ENCODE data around the gene SART3.
"Not testable (repeated sequence)": the region's sequence is repeated elsewhere in the genome, so short reads cannot be mapped to it uniquely, and the experiment has no call there.

SART3 gene

DNA sequence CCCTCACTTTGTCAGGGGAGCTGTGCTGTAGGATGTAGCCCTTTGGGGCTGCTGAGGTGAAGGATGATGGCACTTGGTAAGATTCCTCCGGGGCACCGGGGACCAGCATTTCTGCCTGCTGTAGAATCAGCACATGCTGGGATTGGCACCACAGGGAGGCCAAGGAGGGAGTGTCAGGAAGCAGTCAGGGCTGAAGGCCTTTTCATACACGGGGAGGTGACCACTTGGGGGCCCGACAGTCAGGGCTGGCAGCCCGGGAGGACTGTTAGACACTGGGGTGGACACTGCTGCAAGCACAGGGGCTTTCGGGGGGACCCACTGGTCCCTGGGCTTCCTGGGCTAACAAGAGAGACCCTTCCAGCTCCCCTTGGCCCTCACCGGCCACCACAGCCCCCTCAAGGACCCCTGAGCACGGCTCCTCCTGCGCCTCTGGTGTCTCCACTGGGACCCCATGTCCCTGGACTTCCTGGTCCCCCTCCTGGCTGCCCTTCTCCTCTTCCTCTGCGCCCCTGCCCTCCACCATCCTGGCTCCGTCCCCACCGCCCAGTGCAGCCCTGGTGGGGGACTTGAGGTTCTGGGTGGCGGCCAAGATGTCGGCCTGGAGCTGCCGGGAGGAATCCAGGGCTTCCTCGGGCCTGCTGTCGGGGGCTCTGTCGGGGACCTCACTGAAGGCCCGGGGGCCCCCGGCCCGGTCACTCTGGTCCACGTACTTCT is 30.5 kb upstream of the SART3 start:
- DNase-seq (ENCODE audit: low read depth) = no peak
- no peak overlapping the region for H3K4me3 ChIP-seq (ENCODE audit: low read depth, low read length)
- TF ChIP-seq, protein P1, sequence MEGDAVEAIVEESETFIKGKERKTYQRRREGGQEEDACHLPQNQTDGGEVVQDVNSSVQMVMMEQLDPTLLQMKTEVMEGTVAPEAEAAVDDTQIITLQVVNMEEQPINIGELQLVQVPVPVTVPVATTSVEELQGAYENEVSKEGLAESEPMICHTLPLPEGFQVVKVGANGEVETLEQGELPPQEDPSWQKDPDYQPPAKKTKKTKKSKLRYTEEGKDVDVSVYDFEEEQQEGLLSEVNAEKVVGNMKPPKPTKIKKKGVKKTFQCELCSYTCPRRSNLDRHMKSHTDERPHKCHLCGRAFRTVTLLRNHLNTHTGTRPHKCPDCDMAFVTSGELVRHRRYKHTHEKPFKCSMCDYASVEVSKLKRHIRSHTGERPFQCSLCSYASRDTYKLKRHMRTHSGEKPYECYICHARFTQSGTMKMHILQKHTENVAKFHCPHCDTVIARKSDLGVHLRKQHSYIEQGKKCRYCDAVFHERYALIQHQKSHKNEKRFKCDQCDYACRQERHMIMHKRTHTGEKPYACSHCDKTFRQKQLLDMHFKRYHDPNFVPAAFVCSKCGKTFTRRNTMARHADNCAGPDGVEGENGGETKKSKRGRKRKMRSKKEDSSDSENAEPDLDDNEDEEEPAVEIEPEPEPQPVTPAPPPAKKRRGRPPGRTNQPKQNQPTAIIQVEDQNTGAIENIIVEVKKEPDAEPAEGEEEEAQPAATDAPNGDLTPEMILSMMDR (conservative IDR thresholded peaks at IDR 0.05; ENCODE audit: low read depth, low read length) = no peak

DNA sequence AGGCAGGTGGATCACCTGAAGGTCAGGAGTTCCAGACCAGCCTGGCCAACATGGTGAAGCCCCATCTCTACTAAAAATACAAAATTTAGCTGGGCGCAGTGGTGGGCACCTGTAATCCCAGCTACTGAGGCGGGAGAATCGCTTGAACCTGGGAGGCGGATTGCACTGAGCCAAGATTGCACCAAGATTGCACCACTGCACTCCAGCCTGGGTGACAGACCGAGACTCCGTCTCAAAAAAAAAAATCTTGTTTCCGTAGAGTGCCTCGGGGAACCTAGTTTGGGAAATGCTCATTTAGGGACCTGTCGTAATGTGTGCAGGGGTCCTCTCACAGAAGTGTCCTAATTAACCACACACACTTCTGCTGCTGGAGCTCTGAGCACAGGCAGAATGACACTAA is 29.5 kb upstream of the SART3 start:
- H3K4me3 ChIP-seq (ENCODE audit: low read depth, low read length); DNase-seq (ENCODE audit: low read depth): not testable (repeated sequence)

DNA sequence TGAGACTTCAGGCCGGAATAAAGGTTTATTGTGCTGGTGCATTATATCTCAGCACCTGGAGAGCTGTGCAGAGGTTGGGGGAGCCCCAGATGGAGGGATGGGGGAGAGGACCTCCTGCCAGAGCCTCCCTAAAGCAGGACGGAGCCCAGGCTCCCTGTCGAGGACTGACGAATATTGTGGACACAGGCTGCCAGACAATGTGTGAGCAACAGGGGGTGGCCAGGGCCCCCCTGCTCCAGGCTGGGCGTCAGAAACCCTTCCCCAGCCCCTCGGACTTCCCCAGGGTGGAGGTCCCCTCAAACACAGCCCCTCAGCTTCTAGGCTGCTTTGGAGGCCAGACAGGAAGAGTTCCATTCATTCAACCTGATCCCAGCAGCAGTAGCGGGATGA is 28.9 kb upstream of the SART3 start:
- H3K4me3 ChIP-seq (ENCODE audit: low read depth, low read length) = no peak overlapping the region
- TF ChIP-seq, protein P1 (conservative IDR thresholded peaks at IDR 0.05; ENCODE audit: low read depth, low read length) = no peak

DNA sequence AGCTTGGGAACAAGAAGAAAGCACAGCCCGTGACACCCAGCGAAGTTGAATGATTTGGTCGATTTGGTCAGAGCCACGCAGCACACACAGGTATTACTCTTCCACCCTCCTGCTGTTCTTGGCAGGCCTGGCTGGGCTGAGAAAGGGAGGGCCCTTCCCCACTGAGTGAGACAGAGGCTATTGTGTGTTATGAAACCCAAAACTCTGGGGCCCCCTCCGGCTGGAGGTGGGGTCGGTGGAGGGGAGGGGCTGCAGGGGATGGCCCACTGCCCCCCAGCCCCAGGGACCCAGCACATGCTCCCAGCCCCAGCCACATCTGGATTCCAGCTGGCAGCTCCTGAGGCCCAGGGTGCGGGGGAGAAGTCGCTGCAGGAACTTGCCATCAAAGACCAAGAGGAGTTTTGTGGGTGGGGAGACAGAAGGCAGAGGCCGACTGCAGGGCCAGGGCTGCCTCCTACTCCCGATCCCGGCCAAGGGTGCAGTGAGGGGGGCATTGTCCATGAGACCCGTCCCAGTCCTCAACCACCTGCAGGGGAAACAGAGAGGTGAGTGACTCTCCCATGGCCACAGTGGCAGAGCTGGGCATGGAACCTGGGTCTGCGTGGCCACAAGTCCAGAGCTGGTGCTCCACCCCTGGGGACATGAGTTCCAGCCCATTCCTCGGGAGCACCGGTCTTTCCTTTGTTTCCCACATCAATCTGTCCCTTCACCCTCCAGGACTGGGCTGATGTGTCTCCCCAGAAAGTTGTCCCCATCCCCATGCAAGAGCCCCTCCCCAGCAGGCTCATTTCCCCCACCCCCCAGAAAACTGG is 28.3 kb upstream of the SART3 start:
- TF ChIP-seq, protein P1 (conservative IDR thresholded peaks at IDR 0.05; ENCODE audit: low read depth, low read length) = no peak
- no peak overlapping the region for H3K4me3 ChIP-seq (ENCODE audit: low read depth, low read length)

More for the DNA sequence above, 28.9 kb upstream of the SART3 start:
- no peak for DNase-seq (ENCODE audit: low read depth)

DNA sequence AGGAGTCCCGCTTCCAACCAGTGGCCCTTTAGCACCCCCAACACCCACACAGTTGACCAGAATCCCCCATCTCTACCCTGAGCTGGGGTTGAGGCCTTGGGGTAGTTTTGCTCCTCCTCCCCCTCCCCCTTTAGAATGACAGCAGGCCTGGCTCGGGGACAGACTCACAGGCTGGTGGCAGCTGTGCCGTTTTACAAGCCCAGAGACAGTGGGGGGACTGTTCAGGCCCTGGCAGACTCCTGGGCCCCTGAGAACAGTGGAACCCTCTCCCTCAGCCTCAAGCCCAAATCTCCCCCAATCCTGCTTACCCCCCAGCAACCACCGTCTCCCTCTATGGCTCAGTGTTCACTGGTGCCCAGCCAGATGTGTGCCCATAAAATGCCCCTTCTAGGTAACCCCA is 26.9 kb upstream of the SART3 start:
- TF ChIP-seq, protein P1 (conservative IDR thresholded peaks at IDR 0.05; ENCODE audit: low read depth, low read length) = no peak
- DNase-seq (ENCODE audit: low read depth) = no peak
- H3K4me3 ChIP-seq (ENCODE audit: low read depth, low read length) = no peak overlapping the region

More for the DNA sequence above, 28.3 kb upstream of the SART3 start:
- peak; percentile 74 for DNase-seq (ENCODE audit: low read depth)

DNA sequence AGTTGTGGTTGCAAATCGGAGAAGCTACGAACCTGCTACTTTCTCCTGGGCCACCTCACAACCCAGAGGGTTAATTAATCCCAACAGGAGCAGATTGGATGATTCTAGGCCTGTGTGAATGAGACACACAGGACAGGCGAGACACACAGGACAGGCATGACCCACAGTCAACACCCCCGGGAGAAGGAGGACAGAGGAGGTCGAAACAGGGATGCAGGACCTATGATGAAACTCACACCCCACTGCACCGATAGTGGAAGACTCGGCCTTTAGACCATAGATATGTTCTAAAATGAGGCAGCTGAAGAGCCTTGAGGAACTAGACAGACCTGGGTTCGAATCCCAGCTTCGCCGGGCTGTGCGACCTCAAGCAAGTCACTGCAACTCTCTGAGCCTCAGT is 25.3 kb upstream of the SART3 start:
- TF ChIP-seq, protein P1 (conservative IDR thresholded peaks at IDR 0.05; ENCODE audit: low read depth, low read length) = no peak
- H3K4me3 ChIP-seq (ENCODE audit: low read depth, low read length) = no peak overlapping the region
- DNase-seq (ENCODE audit: low read depth) = no peak

DNA sequence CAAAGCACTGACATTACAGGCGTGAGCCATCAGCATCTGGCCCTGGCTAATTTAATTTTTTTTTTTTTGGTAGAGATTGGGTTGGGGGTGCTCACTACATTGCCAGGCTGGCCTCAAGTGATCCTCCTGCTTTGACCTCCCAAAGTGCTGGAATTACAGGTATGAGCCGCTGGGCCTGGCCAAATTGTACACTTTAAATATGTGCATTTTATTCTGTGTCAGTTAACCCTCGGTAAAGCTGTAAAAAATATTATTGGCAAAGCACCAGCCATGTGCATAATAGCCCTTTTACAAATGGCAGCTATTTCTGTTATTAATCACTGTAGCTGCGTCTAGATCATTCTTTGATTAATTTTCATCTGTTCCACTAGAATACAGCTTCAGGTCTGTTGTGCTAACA is 24.9 kb upstream of the SART3 start:
- H3K4me3 ChIP-seq (ENCODE audit: low read depth, low read length) = no peak overlapping the region
- TF ChIP-seq, protein P1 (conservative IDR thresholded peaks at IDR 0.05; ENCODE audit: low read depth, low read length) = no peak
- no peak for DNase-seq (ENCODE audit: low read depth)

All from choroid plexus epithelial cell (primary cell).